HepG2 (cell line): Measurements from ENCODE around the gene TOM1L2. TPM values are rescaled to one million over a fixed set of nuclear protein-coding genes. Genes with fewer than 3 reads are reported as not detected.

Experiments used
- ETV6 ChIP-seq: sonication (generic); formaldehyde crosslinking; conservative IDR thresholded peaks from 2 replicates; pipeline ENCODE4 v1.4.0; 2020; ENCODE audit warnings: missing genetic modification reagents
- GATAD2A ChIP-seq: IDR thresholded peaks from 2 replicates; pipeline ENCODE4 v1.6.1; 2016
- HINFP ChIP-seq: sonication (generic); formaldehyde crosslinking; IDR thresholded peaks from 2 replicates; pipeline ENCODE4 v1.4.0; 2020; ENCODE audit warnings: low read depth, mild to moderate bottlenecking, missing genetic modification reagents
- HMGXB4 ChIP-seq, 2 experiments: sonication (generic) in 1 of 2; formaldehyde crosslinking in 1 of 2; IDR thresholded peaks; 2 replicates each; pipeline versions ENCODE4 v1.4.0 to v1.6.1; 2018 to 2020; ENCODE audit warnings: missing genetic modification reagents in 2 of 2, borderline replicate concordance in 1 of 2, low read depth in 1 of 2, mild to moderate bottlenecking in 1 of 2, missing biosample characterization in 1 of 2
- HNF1A ChIP-seq, 2 experiments: sonication (generic) in 1 of 2; formaldehyde crosslinking in 1 of 2; IDR thresholded peaks; 2 replicates each; pipeline versions ENCODE4 v1.4.0 to v1.6.1; 2016 to 2020; ENCODE audit warnings: borderline replicate concordance in 1 of 2, low read depth in 1 of 2, mild to moderate bottlenecking in 1 of 2, missing genetic modification reagents in 1 of 2
- NR0B2 ChIP-seq: sonication (generic); formaldehyde crosslinking; IDR thresholded peaks from 2 replicates; pipeline ENCODE4 v1.4.0; 2020; ENCODE audit warnings: mild to moderate bottlenecking, missing genetic modification reagents
- PATZ1 ChIP-seq: sonication (generic); formaldehyde crosslinking; IDR thresholded peaks from 2 replicates; pipeline ENCODE4 v1.4.0; 2020; ENCODE audit warnings: missing genetic modification reagents
- RFX1 ChIP-seq: fragments of 450-650 bp; IDR thresholded peaks from 2 replicates; pipeline ENCODE4 v1.6.1; 2017
- SAP130 ChIP-seq: IDR thresholded peaks from 2 replicates; pipeline ENCODE4 v1.6.1; 2016; ENCODE audit warnings: low read depth
- SMC3 ChIP-seq: IDR thresholded peaks from 2 replicates; pipeline ENCODE4 v1.6.1; 2011; ENCODE audit warnings: low read length, improper control_type of control experiment
- ZBTB42 ChIP-seq: sonication (generic); formaldehyde crosslinking; IDR thresholded peaks from 2 replicates; pipeline ENCODE4 v1.5.0; 2020; ENCODE audit warnings: mild to moderate bottlenecking, missing genetic modification reagents
- ZNF143 ChIP-seq: sonication (generic); formaldehyde crosslinking; IDR thresholded peaks from 2 replicates; pipeline ENCODE4 v1.4.0; 2020; ENCODE audit warnings: missing genetic modification reagents
- ZNF276 ChIP-seq: sonication (generic); formaldehyde crosslinking; IDR thresholded peaks from 2 replicates; pipeline ENCODE4 v1.4.0; 2020; ENCODE audit warnings: mild to moderate bottlenecking, low read depth, missing genetic modification reagents
- ZNF557 ChIP-seq: sonication (generic); formaldehyde crosslinking; IDR thresholded peaks from 2 replicates; pipeline ENCODE4 v1.4.0; 2020; ENCODE audit warnings: missing genetic modification reagents
- ZNF746 ChIP-seq: sonication (generic); formaldehyde crosslinking; IDR thresholded peaks from 2 replicates; pipeline ENCODE4 v1.8.0; 2022; ENCODE audit warnings: mild to moderate bottlenecking, missing genetic modification reagents
- polyA plus RNA-seq, 8 experiments: library from polyadenylated mRNA; depleted of rRNA in 3 of 8; stranded (reverse) in 7 of 8; unstranded in 1 of 8; fragments of >200 nt; fragmentation: Illumina TruSeq in 4 of 8; extraction: Trizol in 4 of 8; gene quantifications; 2 replicates each; pipeline versions ENCODE4 v1.2.1 to v1.2.3, GENCODE V29; 2011 to 2016; ENCODE audit warnings: low read depth in 4 of 8, missing spikeins in 1 of 8, mixed read lengths in 1 of 8; ENCODE audit not compliant: insufficient read depth in 1 of 8
- total RNA-seq, 5 experiments: library from RNA; depleted of rRNA; stranded (reverse); fragments of >200 nt; fragmentation: Illumina TruSeq; extraction: Trizol; gene quantifications; 2 replicates each; pipeline ENCODE4 v1.2.3, GENCODE V29; 2016; ENCODE audit warnings: low read depth in 1 of 5

Gene TOM1L2
- total and polyA plus RNA-seq, 2 of the 13 experiments (the other 11 are each of a cell fraction or from before 2014, with no cell fraction given): 4.7 to 7.4 TPM

- TF ChIP-seq ZNF276 (CRISPR knock-in tag): no peak
- TF ChIP-seq GATAD2A (CRISPR knock-in tag): 0 out of 2 replicates have a peak, but pooled peaks have one; percentile 5
- TF ChIP-seq NR0B2 (CRISPR knock-in tag): no peak
- TF ChIP-seq HNF1A (IDR thresholded peaks at IDR 0.05; ENCODE audit: low read depth): no peak
- TF ChIP-seq HNF1A (CRISPR knock-in tag; IDR thresholded peaks at IDR 0.05; ENCODE audit: borderline replicate concordance): no peak
- TF ChIP-seq ZBTB42 (CRISPR knock-in tag): no peak
- peak; percentile 34; the same call in 1 of the 2 replicates for TF ChIP-seq ZNF746 (CRISPR knock-in tag)
- no peak for TF ChIP-seq ZNF557 (CRISPR knock-in tag)
- TF ChIP-seq HINFP (CRISPR knock-in tag): peak; percentile 30; the same call in 1 of the 2 replicates
- TF ChIP-seq ETV6 (CRISPR knock-in tag): no peak
- peak; percentile 82 for TF ChIP-seq PATZ1 (CRISPR knock-in tag)
- peak in 1 of 2 experiments; percentile 58; a peak in 1 of 4 replicates for TF ChIP-seq HMGXB4 (CRISPR knock-in tag; IDR thresholded peaks at IDR 0.05; ENCODE audit: borderline replicate concordance in 1 of 2, low read depth in 1 of 2)
- 0 out of 2 replicates have a peak, but pooled peaks have one; percentile 16 for TF ChIP-seq SAP130 (CRISPR knock-in tag)
- TF ChIP-seq ZNF143 (CRISPR knock-in tag): no peak
- peak; percentile 91 for TF ChIP-seq SMC3
- no peak for TF ChIP-seq RFX1
These were observed 52.8 kb downstream of the TOM1L2 start (continued) for GRCh38 chr17:17919169-17920107.
